Endothelial cell (in vitro differentiated cells): ENCODE measurements around the gene VASH2. TPM values are rescaled to one million over a fixed set of nuclear protein-coding genes. Genes with fewer than 3 reads are reported as not detected.

ENCODE experiments used
- DNase-seq: peaks from one replicate; pipeline ENCODE4 v3.0.0; 2021; ENCODE audit warnings: low spot score
- H3K27ac Mint-ChIP-seq: one replicate; pipeline ENCODE4 v1.8.0; 2021; ENCODE audit warnings: mixed read lengths, inconsistent platforms; ENCODE audit not compliant: unreplicated experiment
- H3K27me3 Mint-ChIP-seq: one replicate; pipeline ENCODE4 v1.8.0; 2021; ENCODE audit warnings: mild to moderate bottlenecking, moderate library complexity, mixed read lengths, inconsistent platforms; ENCODE audit not compliant: unreplicated experiment
- H3K36me3 Mint-ChIP-seq: one replicate; pipeline ENCODE4 v1.8.0; 2021; ENCODE audit warnings: mild to moderate bottlenecking, low read depth, mixed read lengths, inconsistent platforms; ENCODE audit not compliant: unreplicated experiment
- H3K4me1 Mint-ChIP-seq: one replicate; pipeline ENCODE4 v1.8.0; 2021; ENCODE audit warnings: mild to moderate bottlenecking, mixed read lengths, inconsistent platforms; ENCODE audit not compliant: unreplicated experiment
- H3K4me3 Mint-ChIP-seq: one replicate; pipeline ENCODE4 v1.8.0; 2021; ENCODE audit warnings: mild to moderate bottlenecking, mixed read lengths, inconsistent platforms; ENCODE audit not compliant: unreplicated experiment
- H3K9me3 Mint-ChIP-seq: one replicate; pipeline ENCODE4 v1.8.0; 2021; ENCODE audit warnings: mixed read lengths, inconsistent platforms; ENCODE audit not compliant: unreplicated experiment
- total RNA-seq: library from RNA; stranded (reverse); fragmentation: NEBNext Ultra II Directional; extraction: Animal tissue kit (Norgen Biotek cat#: 25700); gene quantifications from one replicate; pipeline ENCODE4 v1.2.1, GENCODE V29; 2021; ENCODE audit not compliant: unreplicated experiment
- TF ChIP-seq, protein P1 (sequence below): fragments of 200-600 bp; sonication (generic); IDR thresholded peaks from one replicate; pipeline ENCODE4 v1.5.0; 2021; ENCODE audit warnings: antibody characterized with exemption; ENCODE audit not compliant: unreplicated experiment

VASH2 gene
- total RNA-seq, 1 donor from 2014 or later: 8.3 TPM

DNA sequence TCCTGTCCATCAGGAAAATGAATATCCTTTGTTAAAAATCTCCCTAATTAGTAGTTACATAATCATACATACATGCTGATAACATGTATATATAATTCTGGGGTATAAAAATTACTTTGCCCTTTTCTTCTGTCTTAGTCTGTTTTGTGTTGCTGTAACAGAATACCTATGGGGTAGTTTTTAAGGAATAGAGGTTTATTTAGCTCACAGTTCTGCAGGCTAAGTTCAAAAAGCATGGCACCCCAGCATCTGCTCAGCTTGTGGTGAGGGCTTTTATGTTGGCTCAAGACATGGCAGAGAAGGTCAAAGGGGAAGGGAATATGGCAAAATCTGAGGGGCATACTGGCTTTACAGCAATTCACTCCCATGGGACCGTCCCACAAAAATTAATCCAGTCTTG, 84.4 kb downstream of the VASH2 start:
- no peaks in the 10 kb centered on the region for H3K9me3 Mint-ChIP-seq
- TF ChIP-seq, protein P1, sequence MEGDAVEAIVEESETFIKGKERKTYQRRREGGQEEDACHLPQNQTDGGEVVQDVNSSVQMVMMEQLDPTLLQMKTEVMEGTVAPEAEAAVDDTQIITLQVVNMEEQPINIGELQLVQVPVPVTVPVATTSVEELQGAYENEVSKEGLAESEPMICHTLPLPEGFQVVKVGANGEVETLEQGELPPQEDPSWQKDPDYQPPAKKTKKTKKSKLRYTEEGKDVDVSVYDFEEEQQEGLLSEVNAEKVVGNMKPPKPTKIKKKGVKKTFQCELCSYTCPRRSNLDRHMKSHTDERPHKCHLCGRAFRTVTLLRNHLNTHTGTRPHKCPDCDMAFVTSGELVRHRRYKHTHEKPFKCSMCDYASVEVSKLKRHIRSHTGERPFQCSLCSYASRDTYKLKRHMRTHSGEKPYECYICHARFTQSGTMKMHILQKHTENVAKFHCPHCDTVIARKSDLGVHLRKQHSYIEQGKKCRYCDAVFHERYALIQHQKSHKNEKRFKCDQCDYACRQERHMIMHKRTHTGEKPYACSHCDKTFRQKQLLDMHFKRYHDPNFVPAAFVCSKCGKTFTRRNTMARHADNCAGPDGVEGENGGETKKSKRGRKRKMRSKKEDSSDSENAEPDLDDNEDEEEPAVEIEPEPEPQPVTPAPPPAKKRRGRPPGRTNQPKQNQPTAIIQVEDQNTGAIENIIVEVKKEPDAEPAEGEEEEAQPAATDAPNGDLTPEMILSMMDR: no peak
- no peaks in the 10 kb centered on the region for H3K4me1 Mint-ChIP-seq
- no peak overlapping the region for H3K27ac Mint-ChIP-seq
- no peak overlapping the region for H3K4me3 Mint-ChIP-seq
- H3K36me3 Mint-ChIP-seq: no peaks in the 10 kb centered on the region
- DNase-seq: no peak
- H3K27me3 Mint-ChIP-seq: peaks cover 4% of the 10 kb centered on the region

DNA sequence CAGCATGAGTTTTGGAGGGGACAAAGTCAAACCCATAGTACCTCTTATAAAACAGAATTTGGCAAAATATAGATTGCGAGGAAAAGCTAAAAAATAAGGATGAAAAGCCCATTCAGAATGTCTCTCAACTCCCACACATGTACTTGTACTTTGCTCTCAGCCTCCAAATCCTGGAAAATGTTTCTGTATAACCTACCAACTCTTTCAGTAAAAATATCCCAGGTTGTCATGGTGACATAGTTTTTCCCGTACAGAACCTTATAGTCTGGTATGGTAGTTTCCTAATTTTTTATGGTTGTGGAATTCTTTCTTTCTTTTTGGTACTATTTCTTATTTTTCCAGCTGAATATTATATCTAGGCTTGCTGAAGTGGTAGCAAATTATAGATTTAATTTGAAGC, 85.2 kb downstream of the VASH2 start:
- Mint-ChIP-seq H3K27ac (no peak overlapping the region), H3K36me3 (no peaks in the 10 kb centered on the region), H3K27me3 (peaks cover 4% of the 10 kb centered on the region), H3K9me3 (no peaks in the 10 kb centered on the region), H3K4me1 (no peaks in the 10 kb centered on the region), H3K4me3 (no peak overlapping the region)
- TF ChIP-seq, protein P1: no peak
- DNase-seq: no peak

Other genes with a start within 250 kb of the VASH2 start
- gene NSL1, start 158.8 kb upstream of the VASH2 start, total RNA-seq: 33.0 TPM
- gene TATDN3, start 158.6 kb upstream of the VASH2 start, total RNA-seq: 9.9 TPM
- gene SPATA45, start 102.9 kb upstream of the VASH2 start, total RNA-seq: 0.82 TPM
- gene FLVCR1, start 92.3 kb upstream of the VASH2 start, total RNA-seq: 18.4 TPM
- 32.4 TPM for gene ANGEL2, start 65.3 kb downstream of the VASH2 start, total RNA-seq
- gene RPS6KC1, start 100.7 kb downstream of the VASH2 start, total RNA-seq: 19.9 TPM